Limb (tissue), 2 donors: ENCODE measurements around the gene NCK2.

Source experiments
- DNase-seq, 2 donors: peaks; one replicate each; pipeline ENCODE4 v3.0.0-alpha.2; 2016; ENCODE audit errors: extremely low spot score in 2 of 2

NCK2 gene

DNA sequence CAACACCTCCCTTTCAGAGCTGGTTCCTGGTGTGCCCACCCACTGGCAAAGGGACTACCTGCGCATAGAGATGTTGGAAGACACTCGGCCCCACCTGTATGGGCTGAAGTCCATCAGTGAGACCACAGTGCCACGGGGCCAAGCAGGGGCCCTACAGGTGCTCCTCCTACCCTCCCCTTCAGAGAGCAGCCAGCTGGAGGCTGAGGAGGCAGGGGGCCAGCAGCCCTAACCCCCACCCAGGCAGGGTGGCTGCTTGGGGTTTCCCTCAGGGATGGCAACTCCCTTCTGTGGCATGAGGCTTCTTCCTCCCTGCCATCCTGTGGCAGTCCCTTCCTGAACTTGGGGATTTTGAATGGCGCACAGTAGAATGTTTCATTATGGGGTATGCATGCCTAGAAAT, 125.3 kb downstream of the NCK2 start:
- DNase-seq = no peak

DNA sequence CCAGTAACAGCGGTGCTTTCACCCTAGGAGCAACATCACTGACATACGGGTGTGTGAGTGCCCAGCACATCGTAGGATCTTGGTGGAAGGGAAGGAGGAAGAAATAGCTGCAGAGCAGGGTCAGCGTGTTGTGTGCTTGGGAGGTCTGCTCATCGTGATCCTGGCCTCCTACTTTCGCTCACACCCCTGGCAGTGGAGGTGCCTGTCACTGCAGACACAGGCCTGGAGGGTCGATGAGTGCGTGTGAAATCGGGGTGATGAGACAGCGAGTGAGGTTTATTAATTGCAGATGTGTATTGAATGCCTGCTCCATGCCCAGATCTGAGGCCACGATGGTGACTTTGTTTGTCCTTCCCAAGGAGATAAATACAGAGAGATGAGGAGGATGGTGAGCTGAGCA, 126.1 kb downstream of the NCK2 start:
- DNase-seq = no peak

- DNase-seq = peak in 1 of 2 donors; percentile 11
These were observed 127.5 kb downstream of the NCK2 start for GRCh38 chr2:105872142-105872728.

GRCh38 chr2:105872830-105873229, 128.1 kb downstream of the NCK2 start:
- no peak for DNase-seq

GRCh38 chr2:105873281-105873680, 128.6 kb downstream of the NCK2 start:
- DNase-seq = no peak

GRCh38 chr2:105873721-105874120, 129.0 kb downstream of the NCK2 start:
- DNase-seq = peak in 1 of 2 donors; percentile 12

DNA sequence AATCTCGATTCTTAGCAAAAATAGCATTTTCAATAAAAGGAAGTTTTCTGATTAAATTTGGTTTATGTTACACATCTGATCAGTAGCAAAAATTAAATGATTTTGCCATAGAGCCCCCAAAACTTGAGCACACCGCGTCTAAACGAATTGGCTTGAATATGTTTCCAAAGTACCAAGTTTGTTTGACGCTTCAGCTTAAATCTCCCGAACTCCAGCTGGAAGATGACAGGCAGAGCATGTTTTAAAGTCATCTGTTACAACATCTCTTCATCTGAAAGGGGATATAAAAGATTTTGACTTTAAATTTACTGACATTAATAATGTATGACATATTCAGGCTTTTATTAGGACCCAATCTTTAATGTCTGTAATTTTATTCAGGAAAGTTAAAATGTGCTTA, 129.8 kb downstream of the NCK2 start:
- DNase-seq = no peak

GRCh38 chr2:105875241-105875640, 130.5 kb downstream of the NCK2 start:
- peak in 1 of 2 donors; percentile 20 for DNase-seq

GRCh38 chr2:105876191-105876590, 131.5 kb downstream of the NCK2 start:
- no peak for DNase-seq

DNA sequence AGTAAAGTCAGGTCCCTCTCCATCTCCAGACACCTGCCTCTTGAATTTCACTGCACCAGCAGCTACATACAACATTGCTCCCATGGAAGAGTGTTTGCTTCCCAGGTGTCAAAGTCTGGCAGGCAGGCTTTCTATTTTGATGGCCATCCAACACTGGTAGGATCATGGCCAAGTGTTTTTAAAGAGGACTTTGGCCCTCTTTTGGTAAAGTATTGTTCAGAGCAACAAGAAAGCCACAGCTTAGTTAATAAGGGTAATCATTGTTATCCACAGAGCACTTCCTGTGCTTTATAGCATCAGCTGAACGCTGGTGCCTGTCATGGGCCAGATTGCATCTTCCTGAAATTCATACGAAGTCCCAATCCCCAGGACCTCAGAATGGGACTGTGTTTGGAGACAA, 133.2 kb downstream of the NCK2 start:
- DNase-seq = no peak

DNA sequence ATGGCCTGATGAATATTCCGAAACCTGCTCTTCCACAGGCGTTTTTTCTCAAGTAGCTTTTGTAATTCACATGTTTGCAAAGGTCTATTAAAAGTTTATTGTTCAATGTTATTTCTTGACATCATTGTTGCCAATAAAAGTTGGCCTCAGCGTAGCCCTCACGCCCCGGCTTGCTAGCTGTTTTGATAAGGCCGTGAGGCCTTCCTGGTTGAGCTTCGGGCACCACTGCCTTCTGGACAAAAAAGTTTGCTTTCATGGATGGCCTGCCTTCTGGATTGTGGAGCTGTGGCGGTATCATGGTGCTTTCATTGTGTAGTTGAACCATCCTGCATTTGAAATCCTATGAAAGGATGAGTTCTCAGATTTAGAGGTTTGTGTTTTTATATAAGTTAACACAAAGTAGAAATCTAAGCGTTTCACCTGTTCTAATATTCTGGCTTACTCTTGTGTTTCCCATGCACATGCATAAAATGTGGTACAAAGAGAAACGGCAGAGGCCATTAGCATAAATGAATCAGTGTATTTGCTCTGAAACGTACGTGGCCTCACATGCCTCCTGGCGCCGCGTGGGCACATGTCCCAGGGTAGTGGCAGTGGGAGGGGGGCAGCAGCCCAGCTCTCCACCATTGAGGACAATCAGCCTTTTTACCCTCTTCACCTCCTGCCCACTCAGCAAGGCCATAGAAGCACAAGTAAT, 134.5 kb downstream of the NCK2 start:
- DNase-seq = peak in 1 of 2 donors; percentile 28

DNA sequence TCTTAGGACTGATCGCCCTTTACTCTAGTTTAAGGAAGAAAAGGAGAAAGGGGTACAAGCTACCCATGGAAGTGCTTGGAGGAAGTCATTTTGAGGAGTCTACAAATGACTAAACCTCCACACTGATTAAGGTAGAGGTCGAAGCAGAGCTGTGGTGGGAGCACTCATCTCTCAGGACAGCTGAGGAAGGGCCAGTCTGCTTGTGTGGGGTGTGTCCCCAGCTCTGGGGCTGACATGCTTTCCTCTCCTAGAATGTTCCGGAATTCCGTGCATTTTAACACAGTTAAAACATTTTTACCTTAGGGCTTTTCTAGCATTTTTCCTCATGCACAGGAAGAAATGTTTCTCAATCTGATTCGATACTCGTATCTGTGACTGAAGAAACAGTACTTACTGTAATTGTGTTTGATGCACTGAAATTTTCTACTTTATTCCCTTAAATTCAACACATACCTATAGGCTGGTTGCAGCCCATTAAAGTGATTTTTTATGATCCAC, 135.1 kb downstream of the NCK2 start:
- DNase-seq = no peak

DNA sequence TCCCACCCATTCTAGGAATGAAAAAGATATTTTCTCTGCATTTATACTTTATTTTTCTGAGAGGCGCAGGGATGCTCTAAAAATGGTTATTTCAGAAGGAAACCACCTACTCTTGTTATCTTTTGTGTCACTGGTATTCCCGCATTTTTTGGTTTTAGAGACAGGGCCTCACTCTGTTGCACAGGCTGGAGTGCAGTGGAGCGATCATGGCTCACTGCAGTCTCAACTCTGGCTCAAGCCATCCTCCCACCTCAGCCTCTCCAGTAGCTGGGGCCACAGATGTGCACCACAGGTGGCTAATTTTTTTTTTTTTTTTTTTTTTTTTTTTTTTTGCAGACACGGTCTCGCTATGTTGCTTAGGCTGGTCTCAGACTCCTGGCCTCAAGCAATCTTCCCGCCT, 135.9 kb downstream of the NCK2 start:
- DNase-seq = peak in 1 of 2 donors; percentile 15

- peak in 1 of 2 donors; percentile 16 for DNase-seq
These were observed 136.8 kb downstream of the NCK2 start for GRCh38 chr2:105881286-105882136.

- DNase-seq = no peak
These were observed 137.6 kb downstream of the NCK2 start for GRCh38 chr2:105882341-105882740.

DNA sequence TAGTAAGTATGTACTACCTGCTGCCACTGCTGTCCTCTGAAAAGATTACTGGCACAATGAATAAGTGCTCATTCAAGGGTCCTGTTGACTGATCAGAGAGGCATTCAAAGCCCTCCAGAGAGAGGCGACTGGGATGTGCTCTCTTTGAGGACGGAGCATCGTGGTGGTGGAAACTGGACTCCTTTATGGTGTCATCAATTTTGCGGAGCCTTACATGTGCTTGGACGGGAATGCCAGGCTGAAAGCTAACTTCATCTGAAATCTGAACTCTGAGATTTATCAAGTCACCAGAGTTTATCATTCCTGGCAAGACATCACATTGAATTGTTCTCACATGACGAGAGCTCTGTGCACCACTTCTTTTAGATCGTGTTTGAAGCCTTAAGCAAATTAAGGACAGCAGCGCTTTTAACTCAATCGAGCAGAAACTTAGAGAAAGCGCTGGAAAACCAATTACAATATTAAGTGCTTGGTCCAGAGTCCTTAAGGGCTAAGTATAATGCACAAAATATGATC, 138.3 kb downstream of the NCK2 start:
- DNase-seq = peak in 1 of 2 donors; percentile 17

DNA sequence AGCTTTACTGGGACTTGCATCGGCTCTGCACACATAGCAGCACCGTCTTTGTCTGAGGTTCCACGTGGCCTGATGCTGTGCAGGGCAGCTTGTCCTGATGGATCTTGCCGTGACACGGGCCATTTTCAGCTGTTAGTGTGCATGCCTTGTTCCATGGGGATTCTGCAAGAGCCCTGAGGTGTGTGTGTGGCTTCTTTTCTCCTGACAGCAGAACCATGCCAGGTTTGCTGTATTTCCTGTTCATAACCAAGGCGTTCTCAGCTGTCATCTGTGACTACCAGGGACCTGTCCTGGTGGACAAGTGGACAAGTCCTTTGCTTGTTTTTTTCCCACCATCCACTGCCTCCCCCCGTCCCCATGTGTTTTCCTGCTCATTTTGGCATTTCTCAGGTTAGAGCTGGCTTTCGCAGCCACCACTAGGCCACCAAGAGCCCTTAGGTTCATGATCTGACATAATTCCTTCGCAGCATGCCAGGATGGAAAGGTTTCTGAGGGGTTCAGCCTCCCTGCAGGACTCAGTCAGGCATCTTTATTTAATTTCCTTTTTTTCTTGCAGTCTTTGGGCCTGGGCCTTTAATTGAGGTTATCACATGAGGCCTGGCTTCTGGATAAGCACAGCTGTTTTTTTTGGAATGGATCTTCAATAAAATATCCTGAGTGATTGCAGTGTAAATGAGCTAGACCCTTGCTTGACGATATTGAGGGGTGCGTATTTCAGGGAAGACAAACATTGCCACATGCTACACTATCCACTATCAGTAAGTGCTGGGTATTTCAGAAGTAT, 139.4 kb downstream of the NCK2 start:
- DNase-seq = peak in 1 of 2 donors; percentile 19

- DNase-seq = no peak
These were observed 140.7 kb downstream of the NCK2 start for GRCh38 chr2:105885456-105885855.

- DNase-seq = no peak
These were observed 141.3 kb downstream of the NCK2 start for GRCh38 chr2:105886029-105886454.

GRCh38 chr2:105886687-105887086, 142.0 kb downstream of the NCK2 start:
- no peak for DNase-seq

GRCh38 chr2:105887256-105887655, 142.5 kb downstream of the NCK2 start:
- no peak for DNase-seq
